Panc1 (cell line): ENCODE results near the gene SPATA22.

Experiments used
- CTCF ChIP-seq: fragments of 450-650 bp; IDR thresholded peaks from 2 replicates; pipeline ENCODE4 v1.5.1; 2017; ENCODE audit warnings: mild to moderate bottlenecking
- POLR2AphosphoS5 ChIP-seq: IDR thresholded peaks from 2 replicates; pipeline ENCODE4 v1.6.1; 2012; ENCODE audit warnings: mild to moderate bottlenecking, low read depth, low read length, moderate library complexity
- REST ChIP-seq, 2 experiments: IDR thresholded peaks; 2 replicates each; pipeline ENCODE4 v1.6.1; 2011 to 2012; ENCODE audit warnings: low read depth in 2 of 2, control low read depth in 1 of 2, low read length in 1 of 2, mild to moderate bottlenecking in 1 of 2, moderate library complexity in 1 of 2; ENCODE audit not compliant: insufficient read depth in 1 of 2
- SIN3A ChIP-seq: IDR thresholded peaks from 2 replicates; pipeline ENCODE4 v1.6.1; 2012; ENCODE audit warnings: low read depth, mild to moderate bottlenecking, low read length, moderate library complexity, borderline replicate concordance; ENCODE audit not compliant: insufficient read depth
- TCF7L2 ChIP-seq: IDR thresholded peaks from 2 replicates; pipeline ENCODE4 v1.6.1; 2011; ENCODE audit warnings: mild to moderate bottlenecking, low read depth, low read length, inconsistent platforms

- TF ChIP-seq SIN3A (no peak), CTCF (no peak), TCF7L2 (no peak), REST (IDR thresholded peaks at IDR 0.05; ENCODE audit: insufficient read depth in 1 of 2, low read depth in 2 of 2, low read length in 1 of 2) (no peak), POLR2AphosphoS5 (no peak)
These were observed 40.4 kb upstream of the SPATA22 start for GRCh38 chr17:3511852-3512504.
